CD4-positive, alpha-beta T cell (primary cell): ENCODE measurements around the gene FBXW11. TPM values are rescaled to one million over a fixed set of nuclear protein-coding genes. Genes with fewer than 3 reads are reported as not detected.

Experiments used
- ATAC-seq: fragments of 200-7000 bp; cut with Tn5 transposase; one replicate; pipeline ENCODE4 v1.10.0; 2022; ENCODE audit warnings: mild to moderate bottlenecking; ENCODE audit not compliant: poor library complexity
- CTCF ChIA-PET: fragments of 350-600 bp; sonication (Branson Sonifier 250); formaldehyde crosslinking; loops from one replicate; lab custom pipeline; 2021; ENCODE audit warnings: antibody characterized with exemption, inconsistent platforms; lab: Charles Lee
- POLR2A ChIA-PET: fragments of 350-600 bp; sonication (Branson Sonifier 250); formaldehyde crosslinking; loops from one replicate; lab custom pipeline; 2021; ENCODE audit warnings: antibody characterized with exemption, inconsistent platforms; lab: Charles Lee
- DNase-seq, 14 experiments: peaks; one replicate each; pipeline ENCODE4 v3.0.0-alpha.2; 2013 to 2020; ENCODE audit warnings: mixed read lengths in 2 of 14
- H3K27ac ChIP-seq, 2 donors: one replicate each; pipeline versions ENCODE4 v1.5.1 to v1.7.0; 2013; ENCODE audit warnings: low read length in 2 of 2, low read depth in 1 of 2, mild to moderate bottlenecking in 1 of 2
- H3K27me3 ChIP-seq, 2 experiments: 1 replicate in 1 of 2; 2 replicates in 1 of 2; pipeline versions ENCODE4 v1.6.1 to v1.7.0; 2013; ENCODE audit warnings: low read length in 2 of 2, control low read depth in 1 of 2, mild to moderate bottlenecking in 1 of 2, moderate library complexity in 1 of 2; ENCODE audit not compliant: insufficient read depth in 2 of 2, control insufficient read depth in 1 of 2
- H3K36me3 ChIP-seq: one replicate; pipeline ENCODE4 v1.6.1; 2013; ENCODE audit warnings: low read length, control low read depth; ENCODE audit not compliant: insufficient read depth
- H3K4me1 ChIP-seq: one replicate; pipeline ENCODE4 v1.6.1; 2013; ENCODE audit warnings: low read length, control low read depth; ENCODE audit not compliant: insufficient read depth
- H3K4me3 ChIP-seq: one replicate; pipeline ENCODE4 v1.5.1; 2013; ENCODE audit warnings: mild to moderate bottlenecking, low read length, moderate library complexity
- H3K9me3 ChIP-seq, 2 experiments: 1 replicate in 1 of 2; 2 replicates in 1 of 2; pipeline versions ENCODE4 v1.6.1 to v1.7.0; 2013; ENCODE audit warnings: low read length in 2 of 2, mild to moderate bottlenecking in 2 of 2, control low read depth in 1 of 2, moderate library complexity in 1 of 2; ENCODE audit not compliant: control insufficient read depth in 1 of 2, insufficient read depth in 1 of 2
- H3K27ac Mint-ChIP-seq: one replicate; pipeline ENCODE4 v1.8.0; 2020; ENCODE audit warnings: mixed read lengths
- H3K27me3 Mint-ChIP-seq: one replicate; pipeline ENCODE4 v1.8.0; 2021; ENCODE audit warnings: mixed read lengths
- H3K36me3 Mint-ChIP-seq: one replicate; pipeline ENCODE4 v1.8.0; 2021; ENCODE audit warnings: low read depth, mixed read lengths
- H3K4me1 Mint-ChIP-seq: one replicate; pipeline ENCODE4 v1.8.0; 2021; ENCODE audit warnings: low read depth, mixed read lengths
- H3K4me3 Mint-ChIP-seq: one replicate; pipeline ENCODE4 v1.8.0; 2020; ENCODE audit warnings: mild to moderate bottlenecking, mixed read lengths
- H3K9me3 Mint-ChIP-seq: one replicate; pipeline ENCODE4 v1.8.0; 2020; ENCODE audit warnings: mixed read lengths
- CTCF ChIP-seq: fragments of 200-600 bp; IDR thresholded peaks from one replicate; pipeline ENCODE4 v1.8.0; 2022; ENCODE audit warnings: antibody characterized with exemption, mild to moderate bottlenecking
- intact Hi-C, 2 experiments: fragments of 100-400 bp; cut with DNase I in 1 of 2; cut with micrococcal nuclease in 1 of 2; formaldehyde crosslinking; loops; one replicate each; pipeline versions ENCODE4 v1.15.1 to v1.9.0; 2023 to 2025; cut with DNase I, micrococcal nuclease
- total RNA-seq, 174 experiments: library from RNA in 2 of 174; stranded (reverse) in 2 of 174; gene quantifications; one replicate each; pipeline ENCODE4 v1.2.3 and lab custom pipeline; 2021 to 2026

Gene FBXW11
- total RNA-seq, 2 experiments from 2014 or later: 20.9 to 24.0 TPM

DNA sequence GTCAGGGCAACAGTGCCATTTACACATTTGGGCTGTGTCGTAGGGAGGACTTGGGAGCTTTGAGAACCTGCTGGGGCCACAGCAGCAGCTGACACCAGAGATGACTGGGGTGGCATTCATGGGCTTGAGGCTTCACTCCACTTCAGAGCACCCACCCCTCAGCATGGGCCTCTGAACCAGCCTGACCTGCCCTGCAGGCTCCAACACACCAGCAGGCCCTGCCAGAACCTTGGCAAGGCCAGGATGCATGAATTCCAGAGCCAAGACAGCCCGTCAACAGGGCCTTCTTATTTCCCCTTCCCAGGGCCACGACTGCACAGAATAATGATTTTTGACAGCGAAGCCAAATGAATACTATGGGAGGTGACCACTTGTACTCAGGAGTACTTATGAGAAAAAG is 143.8 kb downstream of the FBXW11 start:
- Histone ChIP-seq H3K4me3 (no peak overlapping the region), H3K27ac (no peak overlapping the region), H3K9me3 (peaks cover 0 to 3% of the 10 kb centered on the region in 2 experiments), H3K4me1 (no peaks in the 10 kb centered on the region), H3K36me3 (peaks cover 25% of the 10 kb centered on the region), H3K27me3 (no peaks in the 10 kb centered on the region)
- H3K27me3 Mint-ChIP-seq: no peaks in the 10 kb centered on the region
- H3K4me3 Mint-ChIP-seq: no peak overlapping the region
- H3K9me3 Mint-ChIP-seq: no peaks in the 10 kb centered on the region
- POLR2A ChIA-PET: no interaction called here
- ATAC-seq (no peak), DNase-seq (no peak)
- intact Hi-C loops: no loop called here
- H3K4me1 Mint-ChIP-seq: no peaks in the 10 kb centered on the region
- no peak overlapping the region for H3K27ac Mint-ChIP-seq
- peaks cover 63% of the 10 kb centered on the region for H3K36me3 Mint-ChIP-seq
- TF ChIP-seq CTCF: no peak
- CTCF ChIA-PET: no interaction called here

DNA sequence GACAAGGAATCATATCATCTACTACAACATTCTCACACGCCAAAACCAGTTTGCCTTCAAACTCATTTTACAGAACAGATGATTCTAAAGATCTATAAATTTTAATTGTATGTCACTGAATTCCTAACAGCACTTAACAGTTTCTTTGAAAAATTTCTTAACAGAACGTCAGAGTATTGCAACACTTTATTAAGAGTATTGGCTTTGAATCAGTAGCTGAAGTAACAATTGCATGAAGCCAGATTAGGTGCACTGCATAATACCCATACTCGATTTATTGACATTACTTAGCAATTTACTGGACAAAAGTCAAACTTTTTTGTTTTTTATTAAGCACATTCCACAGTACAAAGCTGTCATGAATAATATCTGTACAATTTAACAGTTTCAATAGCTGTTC is 145.1 kb downstream of the FBXW11 start:
- TF ChIP-seq CTCF: no peak
- peaks cover 18% of the 10 kb centered on the region for H3K36me3 ChIP-seq
- POLR2A ChIA-PET: no interaction called here
- H3K4me3 Mint-ChIP-seq: no peak overlapping the region
- peaks cover 0 to 3% of the 10 kb centered on the region in 2 experiments for H3K9me3 ChIP-seq
- no peaks in the 10 kb centered on the region for H3K27me3 ChIP-seq
- H3K4me1 Mint-ChIP-seq: peaks cover 3% of the 10 kb centered on the region
- H3K27ac ChIP-seq: no peak overlapping the region
- ATAC-seq: no peak
- intact Hi-C loops: no loop called here
- no peak overlapping the region for H3K4me3 ChIP-seq
- no peaks in the 10 kb centered on the region for H3K4me1 ChIP-seq
- DNase-seq: no peak
- H3K27me3 Mint-ChIP-seq: no peaks in the 10 kb centered on the region
- H3K27ac Mint-ChIP-seq: no peak overlapping the region
- CTCF ChIA-PET: no interaction called here
- H3K36me3 Mint-ChIP-seq: peaks cover 51% of the 10 kb centered on the region
- no peaks in the 10 kb centered on the region for H3K9me3 Mint-ChIP-seq

GRCh38 chr5:171858303-171858702 is 148.1 kb downstream of the FBXW11 start:
- ChIA-PET CTCF (no interaction called here), POLR2A (no interaction called here)
- peak in 1 of 14 experiments; percentile 7 for DNase-seq
- Mint-ChIP-seq H3K36me3 (peaks cover 22% of the 10 kb centered on the region), H3K4me1 (peaks cover 16% of the 10 kb centered on the region), H3K9me3 (no peaks in the 10 kb centered on the region), H3K27me3 (no peaks in the 10 kb centered on the region), H3K27ac (no peak overlapping the region), H3K4me3 (no peak overlapping the region)
- peaks cover 10% of the 10 kb centered on the region for H3K36me3 ChIP-seq
- H3K27ac ChIP-seq: no peak overlapping the region
- H3K4me1 ChIP-seq: peaks cover 5% of the 10 kb centered on the region
- TF ChIP-seq CTCF: peak; percentile 12
- intact Hi-C loops: no loop called here
- ATAC-seq: no peak
- peaks cover 0 to 3% of the 10 kb centered on the region in 2 experiments for H3K9me3 ChIP-seq
- no peaks in the 10 kb centered on the region for H3K27me3 ChIP-seq
- no peak overlapping the region for H3K4me3 ChIP-seq
